ENCODE results near the gene MAP1B. TPM values are rescaled to one million over a fixed set of nuclear protein-coding genes. Genes with fewer than 3 reads are reported as not detected.

The MAP1B gene
- total and polyA plus RNA-seq, 9 of the 15 experiments (the other 6 are each of a cell fraction or from before 2014, with no cell fraction given): 5.2 to 66.1 (median 17.3) TPM

DNA sequence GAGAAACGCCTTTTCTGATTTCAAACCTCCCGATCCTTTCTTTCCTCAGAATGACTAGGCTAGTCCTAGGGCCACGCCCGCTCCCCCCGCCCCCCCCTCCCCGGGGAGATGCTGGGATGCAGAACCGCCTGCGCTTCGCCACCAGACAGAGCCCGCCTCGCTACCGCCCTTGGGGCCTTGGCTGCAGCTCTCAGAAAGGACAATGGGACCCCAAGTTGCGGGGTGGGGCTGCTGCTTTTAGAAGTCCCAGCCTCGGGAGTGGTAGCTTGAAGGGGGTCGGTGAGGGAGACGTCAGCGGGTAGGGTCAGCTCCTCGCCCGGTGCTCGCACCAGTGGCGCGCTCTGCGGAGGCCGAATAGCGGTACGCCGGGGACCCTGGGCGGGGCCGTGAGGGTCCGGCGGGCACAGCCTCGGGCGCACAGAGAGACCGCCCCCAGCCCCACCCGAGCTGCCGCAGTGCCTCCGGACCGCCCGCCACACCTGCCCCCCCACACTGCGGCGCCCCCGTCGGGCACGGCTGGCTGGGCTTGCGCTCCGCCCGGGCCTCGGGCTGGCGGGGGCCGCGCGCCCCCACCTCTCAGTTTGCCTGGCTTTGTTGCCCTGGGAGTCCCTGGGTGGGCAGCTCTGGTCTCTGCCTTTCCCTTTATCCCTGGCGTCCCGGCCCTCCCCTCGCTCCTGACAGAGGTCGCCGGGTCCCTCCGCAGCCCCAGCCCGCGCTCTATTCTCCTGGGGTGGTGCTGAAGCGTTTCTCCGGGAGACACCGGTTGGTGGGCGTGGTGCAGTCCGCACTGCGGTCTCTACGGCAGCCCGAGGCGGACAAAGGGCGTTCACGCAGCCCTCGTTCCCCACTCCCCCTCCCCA lies 1.2 kb downstream of the MAP1B start (continued):
- TF ChIP-seq, protein P1, sequence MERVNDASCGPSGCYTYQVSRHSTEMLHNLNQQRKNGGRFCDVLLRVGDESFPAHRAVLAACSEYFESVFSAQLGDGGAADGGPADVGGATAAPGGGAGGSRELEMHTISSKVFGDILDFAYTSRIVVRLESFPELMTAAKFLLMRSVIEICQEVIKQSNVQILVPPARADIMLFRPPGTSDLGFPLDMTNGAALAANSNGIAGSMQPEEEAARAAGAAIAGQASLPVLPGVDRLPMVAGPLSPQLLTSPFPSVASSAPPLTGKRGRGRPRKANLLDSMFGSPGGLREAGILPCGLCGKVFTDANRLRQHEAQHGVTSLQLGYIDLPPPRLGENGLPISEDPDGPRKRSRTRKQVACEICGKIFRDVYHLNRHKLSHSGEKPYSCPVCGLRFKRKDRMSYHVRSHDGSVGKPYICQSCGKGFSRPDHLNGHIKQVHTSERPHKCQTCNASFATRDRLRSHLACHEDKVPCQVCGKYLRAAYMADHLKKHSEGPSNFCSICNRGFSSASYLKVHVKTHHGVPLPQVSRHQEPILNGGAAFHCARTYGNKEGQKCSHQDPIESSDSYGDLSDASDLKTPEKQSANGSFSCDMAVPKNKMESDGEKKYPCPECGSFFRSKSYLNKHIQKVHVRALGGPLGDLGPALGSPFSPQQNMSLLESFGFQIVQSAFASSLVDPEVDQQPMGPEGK (CRISPR knock-in tag; IDR thresholded peaks at IDR 0.05; ENCODE audit: borderline replicate concordance): no peak
- no peak for TF ChIP-seq ZNF707 (CRISPR knock-in tag; conservative IDR thresholded peaks at IDR 0.05)
- no peak for TF ChIP-seq FOXA3 (CRISPR knock-in tag; conservative IDR thresholded peaks at IDR 0.05 in 1 of 2, IDR thresholded peaks at IDR 0.05 in 1 of 2)
- TF ChIP-seq ZKSCAN3 (CRISPR knock-in tag; IDR thresholded peaks at IDR 0.05): no peak
- TF ChIP-seq NELFE (IDR thresholded peaks at IDR 0.05; ENCODE audit: insufficient read depth, insufficient read length): no peak
- peak; percentile 42 for TF ChIP-seq HMGN3 (IDR thresholded peaks at IDR 0.05; ENCODE audit: borderline replicate concordance, extremely low read depth, insufficient read length, low read depth, low read length)
- TF ChIP-seq ZBTB33 (CRISPR knock-in tag; IDR thresholded peaks at IDR 0.05): 0 out of 2 replicates have a peak, but pooled peaks have one; percentile 24
- TF ChIP-seq SUPT5H (IDR thresholded peaks at IDR 0.05): no peak
- no peak for TF ChIP-seq BRD4 (IDR thresholded peaks at IDR 0.05)
- no peak for TF ChIP-seq ZNF224 (CRISPR knock-in tag; IDR thresholded peaks at IDR 0.05)
- no peak for TF ChIP-seq CEBPB (tag; IDR thresholded peaks at IDR 0.05)
- TF ChIP-seq GATAD2B (IDR thresholded peaks at IDR 0.05; ENCODE audit: borderline replicate concordance): no peak
- TF ChIP-seq JUND (IDR thresholded peaks at IDR 0.05; ENCODE audit: borderline replicate concordance, low read depth, low read length): peak; percentile 22; the same call in 1 of the 2 replicates
- no peak for TF ChIP-seq JUND (tag; IDR thresholded peaks at IDR 0.05; ENCODE audit: borderline replicate concordance, low read depth, low read length)
- TF ChIP-seq ZFX (CRISPR knock-in tag; IDR thresholded peaks at IDR 0.05): no peak; the same call in 1 of the 2 replicates
- no peak for TF ChIP-seq ELF2 (CRISPR knock-in tag; IDR thresholded peaks at IDR 0.05)
- no peak for TF ChIP-seq BDP1 (IDR thresholded peaks at IDR 0.05; ENCODE audit: insufficient read depth, insufficient read length)
- peak; percentile 89 for TF ChIP-seq CXXC5 (CRISPR knock-in tag; IDR thresholded peaks at IDR 0.05)
- no peak for TF ChIP-seq HES1 (IDR thresholded peaks at IDR 0.05; ENCODE audit: low read depth)
- TF ChIP-seq RBM15 (IDR thresholded peaks at IDR 0.05; ENCODE audit: insufficient read depth, low read length): no peak
- peak; percentile 91 for TF ChIP-seq PCBP1 (IDR thresholded peaks at IDR 0.05; ENCODE audit: low read depth, low read length, poor library complexity, severe bottlenecking)
- TF ChIP-seq SPI1 (IDR thresholded peaks at IDR 0.05; ENCODE audit: borderline replicate concordance, low read depth, low read length): no peak
- TF ChIP-seq CAMTA2 (CRISPR knock-in tag; conservative IDR thresholded peaks at IDR 0.05): no peak

All from K562 (cell line).